Vagina (tissue), 2 donors: ENCODE results near the gene HSPA12A.
"Not testable (repeated sequence)": the region's sequence is repeated elsewhere in the genome, so short reads cannot be mapped to it uniquely, and the experiment has no call there.

ENCODE experiments used
- POLR2A ChIP-seq, 2 donors: fragments of 450-650 bp; IDR thresholded peaks; one replicate each; pipeline ENCODE4 v1.6.1; 2017; ENCODE audit warnings: antibody characterized with exemption in 2 of 2, mild to moderate bottlenecking in 2 of 2, moderate library complexity in 2 of 2
- POLR2AphosphoS5 ChIP-seq, 2 donors: sonication (generic); formaldehyde crosslinking; IDR thresholded peaks; one replicate each; pipeline ENCODE4 v1.9.0; 2017; ENCODE audit warnings: antibody characterized with exemption in 2 of 2, mild to moderate bottlenecking in 2 of 2, low read depth in 1 of 2; ENCODE audit not compliant: insufficient read depth in 1 of 2
- TF ChIP-seq, protein P1 (sequence below), 3 experiments: fragments of 450-650 bp in 2 of 3; fragments of 200-600 bp in 1 of 3; sonication (generic) in 1 of 3; IDR thresholded peaks; one replicate each; pipeline ENCODE4 v1.5.1; 2017 to 2019; ENCODE audit warnings: antibody characterized with exemption in 3 of 3, mild to moderate bottlenecking in 2 of 3, moderate library complexity in 2 of 3

DNA sequence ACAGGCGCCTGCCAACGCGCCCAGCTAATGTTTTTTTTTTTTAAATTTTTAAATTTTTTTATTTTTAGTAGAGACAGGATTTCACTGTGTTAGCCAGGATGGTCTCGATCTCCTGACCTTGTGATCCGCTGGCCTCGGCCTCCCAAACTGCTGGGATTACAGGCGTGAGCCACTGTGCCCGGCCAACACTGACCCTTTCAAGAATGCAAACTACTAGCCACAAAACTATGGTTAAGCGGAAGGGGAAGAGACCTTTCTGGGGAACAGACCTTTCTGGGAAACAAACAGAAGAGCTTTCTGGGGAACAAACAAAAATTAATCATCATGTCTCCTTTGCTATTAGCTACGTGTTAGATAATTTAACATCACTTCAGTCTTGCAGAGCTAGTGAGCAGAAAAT lies 30.6 kb downstream of the HSPA12A start:
- TF ChIP-seq, protein P1, sequence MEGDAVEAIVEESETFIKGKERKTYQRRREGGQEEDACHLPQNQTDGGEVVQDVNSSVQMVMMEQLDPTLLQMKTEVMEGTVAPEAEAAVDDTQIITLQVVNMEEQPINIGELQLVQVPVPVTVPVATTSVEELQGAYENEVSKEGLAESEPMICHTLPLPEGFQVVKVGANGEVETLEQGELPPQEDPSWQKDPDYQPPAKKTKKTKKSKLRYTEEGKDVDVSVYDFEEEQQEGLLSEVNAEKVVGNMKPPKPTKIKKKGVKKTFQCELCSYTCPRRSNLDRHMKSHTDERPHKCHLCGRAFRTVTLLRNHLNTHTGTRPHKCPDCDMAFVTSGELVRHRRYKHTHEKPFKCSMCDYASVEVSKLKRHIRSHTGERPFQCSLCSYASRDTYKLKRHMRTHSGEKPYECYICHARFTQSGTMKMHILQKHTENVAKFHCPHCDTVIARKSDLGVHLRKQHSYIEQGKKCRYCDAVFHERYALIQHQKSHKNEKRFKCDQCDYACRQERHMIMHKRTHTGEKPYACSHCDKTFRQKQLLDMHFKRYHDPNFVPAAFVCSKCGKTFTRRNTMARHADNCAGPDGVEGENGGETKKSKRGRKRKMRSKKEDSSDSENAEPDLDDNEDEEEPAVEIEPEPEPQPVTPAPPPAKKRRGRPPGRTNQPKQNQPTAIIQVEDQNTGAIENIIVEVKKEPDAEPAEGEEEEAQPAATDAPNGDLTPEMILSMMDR (IDR thresholded peaks at IDR 0.05) = not testable (repeated sequence)
- TF ChIP-seq POLR2A (IDR thresholded peaks at IDR 0.05); POLR2AphosphoS5 (IDR thresholded peaks at IDR 0.05; ENCODE audit: insufficient read depth in 1 of 2, low read depth in 1 of 2): not testable (repeated sequence)
